Nephron progenitor cell (in vitro differentiated cells): ENCODE data around the gene DIS3L2.

Experiments used
- DNase-seq: peaks from one replicate; pipeline ENCODE4 v3.0.0; 2021
- H3K27ac Mint-ChIP-seq: 2 replicates; pipeline ENCODE4 v1.8.0; 2021; ENCODE audit warnings: mild to moderate bottlenecking, moderate library complexity, mixed read lengths
- H3K27me3 Mint-ChIP-seq: 2 replicates; pipeline ENCODE4 v1.8.0; 2021; ENCODE audit warnings: mild to moderate bottlenecking, low read depth, mixed read lengths; ENCODE audit not compliant: poor library complexity
- H3K36me3 Mint-ChIP-seq: 2 replicates; pipeline ENCODE4 v1.8.0; 2021; ENCODE audit warnings: low read depth, mixed read lengths
- H3K4me1 Mint-ChIP-seq: 2 replicates; pipeline ENCODE4 v1.8.0; 2021; ENCODE audit warnings: mixed read lengths
- H3K4me3 Mint-ChIP-seq: 2 replicates; pipeline ENCODE4 v1.8.0; 2021; ENCODE audit warnings: mild to moderate bottlenecking, moderate library complexity, mixed read lengths
- H3K9me3 Mint-ChIP-seq: 2 replicates; pipeline ENCODE4 v1.8.0; 2021; ENCODE audit warnings: mild to moderate bottlenecking, moderate library complexity, mixed read lengths
- CTCF ChIP-seq: fragments of 200-600 bp; sonication (generic); IDR thresholded peaks from 2 replicates; pipeline ENCODE4 v1.5.0; 2021; ENCODE audit warnings: antibody characterized with exemption

DIS3L2 gene

GRCh38 chr2:232341061-232341738 lies 379.7 kb downstream of the DIS3L2 start:
- TF ChIP-seq CTCF, result no peak
- no peak overlapping the region for H3K27ac Mint-ChIP-seq
- DNase-seq, result no peak
- no peak overlapping the region for H3K4me3 Mint-ChIP-seq
- peaks cover 10% of the 10 kb centered on the region for H3K36me3 Mint-ChIP-seq
- H3K4me1 Mint-ChIP-seq, result no peaks in the 10 kb centered on the region
- H3K9me3 Mint-ChIP-seq, result no peaks in the 10 kb centered on the region
- peaks cover 5% of the 10 kb centered on the region for H3K27me3 Mint-ChIP-seq

DNA sequence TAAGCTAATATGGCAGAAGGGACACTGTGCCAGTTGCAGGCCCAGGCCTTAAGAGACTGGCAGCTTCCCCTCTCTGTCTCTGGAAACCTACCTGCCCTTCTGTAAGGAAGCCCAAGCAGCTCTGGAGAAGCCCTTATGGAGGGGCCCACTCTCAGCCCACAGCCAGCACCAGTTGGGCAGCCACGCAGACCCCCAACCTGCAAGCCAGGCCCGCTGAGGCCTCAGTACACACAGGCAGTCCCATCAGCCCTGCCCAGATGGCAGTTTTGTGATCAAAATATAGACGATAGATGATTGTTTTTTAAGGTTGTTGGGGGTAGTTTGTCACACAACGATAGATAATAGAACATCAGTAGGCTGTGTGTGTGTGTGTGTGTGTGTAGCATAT lies 380.2 kb downstream of the DIS3L2 start:
- no peak for TF ChIP-seq CTCF
- no peak overlapping the region for H3K4me3 Mint-ChIP-seq
- peaks cover 9% of the 10 kb centered on the region for H3K27me3 Mint-ChIP-seq

GRCh38 chr2:232342635-232343565 lies 381.4 kb downstream of the DIS3L2 start:
- no peak overlapping the region for H3K4me3 Mint-ChIP-seq
- H3K36me3 Mint-ChIP-seq, result peaks cover 10% of the 10 kb centered on the region
- no peak for TF ChIP-seq CTCF
- no peaks in the 10 kb centered on the region for H3K4me1 Mint-ChIP-seq
- H3K27me3 Mint-ChIP-seq, result peaks cover 9% of the 10 kb centered on the region
- H3K27ac Mint-ChIP-seq, result no peak overlapping the region
- H3K9me3 Mint-ChIP-seq, result no peaks in the 10 kb centered on the region
- DNase-seq, result peak; percentile 1

More for the DNA sequence above, 380.2 kb downstream of the DIS3L2 start:
- no peak overlapping the region for H3K27ac Mint-ChIP-seq
- H3K36me3 Mint-ChIP-seq, result peaks cover 10% of the 10 kb centered on the region
- DNase-seq, result peak; percentile 0
- no peaks in the 10 kb centered on the region for H3K4me1 Mint-ChIP-seq
- H3K9me3 Mint-ChIP-seq, result no peaks in the 10 kb centered on the region

GRCh38 chr2:232343821-232344220 lies 382.3 kb downstream of the DIS3L2 start:
- no peak for TF ChIP-seq CTCF
- Mint-ChIP-seq H3K36me3 (peaks cover 10% of the 10 kb centered on the region), H3K4me3 (no peak overlapping the region), H3K9me3 (no peaks in the 10 kb centered on the region), H3K27me3 (peaks cover 14% of the 10 kb centered on the region), H3K27ac (no peak overlapping the region), H3K4me1 (no peaks in the 10 kb centered on the region)
- DNase-seq, result no peak

GRCh38 chr2:232345251-232345650 lies 383.7 kb downstream of the DIS3L2 start:
- Mint-ChIP-seq H3K4me3 (no peak overlapping the region), H3K4me1 (no peaks in the 10 kb centered on the region), H3K9me3 (no peaks in the 10 kb centered on the region), H3K27ac (no peak overlapping the region), H3K27me3 (peaks cover 14% of the 10 kb centered on the region), H3K36me3 (peaks cover 4% of the 10 kb centered on the region)
- no peak for DNase-seq
- TF ChIP-seq CTCF, result no peak
